ENCODE results near the gene PDIA5. TPM values are rescaled to one million over a fixed set of nuclear protein-coding genes. Genes with fewer than 3 reads are reported as not detected.
A peak's percentile ranks its signal among the peaks of the same experiment; 100 is the strongest.

PDIA5 gene
- total RNA-seq, 1 donor from 2014 or later = 14.2 TPM

DNA sequence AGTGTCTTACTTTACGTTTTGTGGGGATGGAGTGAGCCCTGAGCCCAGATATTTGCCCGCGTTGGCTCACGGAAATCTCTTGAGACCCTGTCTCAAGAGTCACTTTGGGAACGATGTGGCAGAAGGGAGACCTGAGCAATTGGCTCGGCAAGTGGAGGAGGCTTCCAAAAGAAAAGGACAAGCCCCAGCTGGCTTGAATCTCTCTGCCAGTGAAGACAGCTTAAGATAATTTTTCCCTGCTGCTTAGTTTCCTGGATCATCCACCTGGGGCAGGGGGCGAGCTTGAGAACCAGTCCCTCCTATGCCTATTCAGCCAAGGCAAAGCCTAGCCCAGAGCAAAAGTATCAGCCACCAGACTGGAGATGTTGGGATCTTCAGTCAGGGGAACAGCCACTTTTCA, 135.6 kb downstream of the PDIA5 start:
- Mint-ChIP-seq H3K9me3 (no peaks in the 10 kb centered on the region), H3K4me1 (peaks cover 14% of the 10 kb centered on the region), H3K27ac (ENCODE audit: unreplicated experiment) (no peak overlapping the region), H3K4me3 (peak overlapping the region; percentile 93), H3K36me3 (ENCODE audit: low read depth) (no peaks in the 10 kb centered on the region), H3K27me3 (ENCODE audit: low read depth) (no peaks in the 10 kb centered on the region)
- TF ChIP-seq, protein P1, sequence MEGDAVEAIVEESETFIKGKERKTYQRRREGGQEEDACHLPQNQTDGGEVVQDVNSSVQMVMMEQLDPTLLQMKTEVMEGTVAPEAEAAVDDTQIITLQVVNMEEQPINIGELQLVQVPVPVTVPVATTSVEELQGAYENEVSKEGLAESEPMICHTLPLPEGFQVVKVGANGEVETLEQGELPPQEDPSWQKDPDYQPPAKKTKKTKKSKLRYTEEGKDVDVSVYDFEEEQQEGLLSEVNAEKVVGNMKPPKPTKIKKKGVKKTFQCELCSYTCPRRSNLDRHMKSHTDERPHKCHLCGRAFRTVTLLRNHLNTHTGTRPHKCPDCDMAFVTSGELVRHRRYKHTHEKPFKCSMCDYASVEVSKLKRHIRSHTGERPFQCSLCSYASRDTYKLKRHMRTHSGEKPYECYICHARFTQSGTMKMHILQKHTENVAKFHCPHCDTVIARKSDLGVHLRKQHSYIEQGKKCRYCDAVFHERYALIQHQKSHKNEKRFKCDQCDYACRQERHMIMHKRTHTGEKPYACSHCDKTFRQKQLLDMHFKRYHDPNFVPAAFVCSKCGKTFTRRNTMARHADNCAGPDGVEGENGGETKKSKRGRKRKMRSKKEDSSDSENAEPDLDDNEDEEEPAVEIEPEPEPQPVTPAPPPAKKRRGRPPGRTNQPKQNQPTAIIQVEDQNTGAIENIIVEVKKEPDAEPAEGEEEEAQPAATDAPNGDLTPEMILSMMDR (conservative IDR thresholded peaks at IDR 0.05) = no peak
- no peak for DNase-seq (ENCODE audit: low read depth, low spot score)

Small RNA genes within 50 kb of the gene (microRNA-seq; reads per million reads assigned to microRNA genes)
- gene MIR7110 = not detected

Other genes with a start within 250 kb of the PDIA5 start
- gene SEMA5B, start 39.3 kb upstream of the PDIA5 start, total RNA-seq = 48.8 and 57.3 TPM in 2 replicates
- gene SEC22A, start 134.9 kb downstream of the PDIA5 start, total RNA-seq = 15.4 and 16.2 TPM in 2 replicates

Data from neural crest cell (in vitro differentiated cells).